H1 (cell line): ENCODE data around the gene AGAP3. TPM values are rescaled to one million over a fixed set of nuclear protein-coding genes. Genes with fewer than 3 reads are reported as not detected.

Source experiments
- CTCF ChIA-PET: fragments of 300-600 bp; sonication (Branson Sonifier 250); formaldehyde crosslinking; loops from one replicate; lab custom pipeline; 2021; ENCODE audit not compliant: partially characterized antibody; lab: Charles Lee
- POLR2A ChIA-PET: fragments of 300-600 bp; sonication (Branson Sonifier 250); formaldehyde crosslinking; loops from one replicate; lab custom pipeline; 2021; ENCODE audit warnings: inconsistent platforms; ENCODE audit not compliant: partially characterized antibody; lab: Charles Lee
- DNase-seq, 2 experiments: peaks; one replicate each; pipeline versions ENCODE4 v3.0.0 to v3.0.0-alpha.2; 2010 to 2022; ENCODE audit warnings: low spot score in 2 of 2, low read depth in 1 of 2, mixed read lengths in 1 of 2
- FAIRE-seq: peaks from 2 replicates; lab custom pipeline; 2011; peaks lifted over from hg19 to GRCh38; lab: Jason Lieb, UNC
- H2AFZ ChIP-seq: 2 replicates; pipeline ENCODE4 v1.8.1; 2012; ENCODE audit warnings: low read length, inconsistent platforms
- H2AK5ac ChIP-seq: 2 replicates; pipeline ENCODE4 v1.6.1; 2013; ENCODE audit warnings: low read depth, low read length
- H2BK120ac ChIP-seq: replicated peaks from 2 replicates; pipeline ENCODE3; 2013; ENCODE audit warnings: low read depth, low read length, inconsistent platforms
- H2BK12ac ChIP-seq: 2 replicates; pipeline ENCODE4 v1.6.1; 2013; ENCODE audit warnings: low read depth, low read length
- H2BK15ac ChIP-seq: 2 replicates; pipeline ENCODE4 v1.6.1; 2013; ENCODE audit warnings: low read length
- H2BK20ac ChIP-seq: 2 replicates; pipeline ENCODE4 v1.6.1; 2013; ENCODE audit warnings: low read length
- H2BK5ac ChIP-seq: 2 replicates; pipeline ENCODE4 v1.6.1; 2013; ENCODE audit warnings: low read depth, low read length
- H3K14ac ChIP-seq: 2 replicates; pipeline ENCODE4 v1.6.1; 2013; ENCODE audit warnings: inconsistent platforms; ENCODE audit not compliant: insufficient read length
- H3K18ac ChIP-seq: 2 replicates; pipeline ENCODE4 v1.6.1; 2013; ENCODE audit warnings: low read length; ENCODE audit errors: extremely low read depth
- H3K23ac ChIP-seq: 2 replicates; pipeline ENCODE4 v1.6.1; 2013; ENCODE audit warnings: inconsistent platforms; ENCODE audit not compliant: insufficient read length
- H3K23me2 ChIP-seq: 2 replicates; pipeline ENCODE4 v1.6.1; 2013; ENCODE audit warnings: low read depth, low read length
- H3K27ac ChIP-seq: 2 replicates; pipeline ENCODE4 v1.6.1; 2011; ENCODE audit warnings: low read depth, low read length, inconsistent platforms
- H3K27me3 ChIP-seq, 4 experiments: replicated peaks in 1 of 4; 1 replicate in 1 of 4; 2 replicates in 3 of 4; pipeline versions ENCODE4 v1.6.1 to v1.8.1; 2011 to 2013; ENCODE audit warnings: low read length in 3 of 4, mild to moderate bottlenecking in 3 of 4, inconsistent platforms in 2 of 4, mixed read lengths in 2 of 4, moderate library complexity in 1 of 4; ENCODE audit not compliant: control insufficient read depth in 3 of 4, insufficient read depth in 3 of 4; ENCODE audit errors: extremely low read depth in 1 of 4
- H3K36me3 ChIP-seq, 4 experiments: 2 replicates each; pipeline versions ENCODE4 v1.6.1 to v1.8.1; 2011 to 2013; ENCODE audit warnings: mild to moderate bottlenecking in 4 of 4, low read length in 3 of 4, moderate library complexity in 2 of 4, control low read depth in 1 of 4, inconsistent platforms in 1 of 4; ENCODE audit not compliant: insufficient read depth in 4 of 4, control insufficient read depth in 2 of 4
- H3K4ac ChIP-seq: replicated peaks from 2 replicates; pipeline ENCODE3; 2013; ENCODE audit warnings: low read length, low read depth, mixed read lengths, inconsistent platforms; ENCODE audit not compliant: insufficient read length
- H3K4me1 ChIP-seq, 4 experiments: replicated peaks in 1 of 4; 1 replicate in 1 of 4; 2 replicates in 3 of 4; pipeline versions ENCODE4 v1.6.1 to v1.8.1; 2011 to 2013; ENCODE audit warnings: low read length in 3 of 4, inconsistent platforms in 2 of 4, mixed read lengths in 1 of 4; ENCODE audit not compliant: insufficient read depth in 4 of 4, control insufficient read depth in 3 of 4
- H3K4me2 ChIP-seq, 2 experiments: 2 replicates each; pipeline versions ENCODE4 v1.6.1 to v1.8.1; 2011 to 2013; ENCODE audit warnings: low read depth in 2 of 2, low read length in 2 of 2, control low read depth in 1 of 2, inconsistent platforms in 1 of 2, mild to moderate bottlenecking in 1 of 2; ENCODE audit not compliant: insufficient read depth in 1 of 2
- H3K4me3 ChIP-seq, 4 experiments: fragments of 200-600, 300-600 bp in 1 of 4; sonication (generic), shearing (Covaris generic), sonication (Bioruptor Twin) in 1 of 4; 2 replicates each; pipeline versions ENCODE4 v1.5.1 to v1.8.1; 2011 to 2016; ENCODE audit warnings: low read length in 4 of 4, low read depth in 3 of 4, control low read depth in 2 of 4, inconsistent platforms in 2 of 4, mild to moderate bottlenecking in 2 of 4, mixed read lengths in 1 of 4, moderate library complexity in 1 of 4; ENCODE audit not compliant: insufficient read depth in 2 of 4; ENCODE audit errors: extremely low read depth in 1 of 4
- H3K56ac ChIP-seq: replicated peaks from 2 replicates; pipeline ENCODE3; 2013; ENCODE audit warnings: low read depth, mild to moderate bottlenecking, mixed read lengths, low read length, inconsistent platforms; ENCODE audit not compliant: insufficient read length
- H3K79me1 ChIP-seq: 2 replicates; pipeline ENCODE4 v1.6.1; 2013; ENCODE audit warnings: low read depth, low read length, control low read depth
- H3K79me2 ChIP-seq, 2 experiments: 2 replicates each; pipeline versions ENCODE4 v1.6.1 to v1.8.1; 2012 to 2013; ENCODE audit warnings: low read length in 2 of 2, mild to moderate bottlenecking in 2 of 2, inconsistent platforms in 1 of 2; ENCODE audit not compliant: insufficient read depth in 2 of 2, control insufficient read depth in 1 of 2
- H3K9ac ChIP-seq, 4 experiments: replicated peaks in 1 of 4; 1 replicate in 1 of 4; 2 replicates in 3 of 4; pipeline versions ENCODE4 v1.6.1 to v1.8.1; 2011 to 2013; ENCODE audit warnings: low read depth in 3 of 4, low read length in 3 of 4, control low read depth in 2 of 4, mild to moderate bottlenecking in 2 of 4, moderate library complexity in 2 of 4, inconsistent platforms in 1 of 4; ENCODE audit errors: extremely low read depth in 1 of 4
- H3K9me3 ChIP-seq, 2 experiments: 2 replicates each; pipeline versions ENCODE4 v1.6.1 to v1.8.1; 2012 to 2013; ENCODE audit warnings: mild to moderate bottlenecking in 2 of 2, moderate library complexity in 2 of 2, control low read depth in 1 of 2, inconsistent platforms in 1 of 2, low read depth in 1 of 2, low read length in 1 of 2, mixed read lengths in 1 of 2; ENCODE audit not compliant: insufficient read depth in 2 of 2
- H4K20me1 ChIP-seq, 2 experiments: replicated peaks in 1 of 2; 2 replicates each; pipeline versions ENCODE3 to v1.8.1; 2011 to 2013; ENCODE audit warnings: inconsistent platforms in 2 of 2, low read length in 2 of 2, mild to moderate bottlenecking in 1 of 2; ENCODE audit not compliant: insufficient read depth in 2 of 2, control insufficient read depth in 1 of 2
- H4K5ac ChIP-seq: 2 replicates; pipeline ENCODE4 v1.6.1; 2013; ENCODE audit warnings: low read length, low read depth, mixed read lengths, inconsistent platforms; ENCODE audit not compliant: insufficient read length
- H4K8ac ChIP-seq: 2 replicates; pipeline ENCODE4 v1.8.0; 2013; ENCODE audit warnings: mild to moderate bottlenecking, moderate library complexity, low read length, inconsistent platforms; ENCODE audit not compliant: insufficient read depth; ENCODE audit errors: extremely low read depth
- H4K91ac ChIP-seq: replicated peaks from 2 replicates; pipeline ENCODE3; 2013; ENCODE audit warnings: low read length, mixed read lengths, inconsistent platforms; ENCODE audit not compliant: insufficient read length
- BACH1 ChIP-seq: IDR thresholded peaks from 2 replicates; pipeline ENCODE4 v1.6.1; 2012; ENCODE audit warnings: low read length, improper control_type of control experiment
- BCL11A ChIP-seq, 2 experiments: IDR thresholded peaks; one replicate each; pipeline ENCODE4 v1.6.1; 2011; ENCODE audit warnings: low read depth in 2 of 2, low read length in 2 of 2, mild to moderate bottlenecking in 2 of 2
- CTBP2 ChIP-seq: IDR thresholded peaks from 2 replicates; pipeline ENCODE4 v1.7.0; 2011; ENCODE audit warnings: borderline replicate concordance, mild to moderate bottlenecking, moderate library complexity, mixed read lengths, low read length; ENCODE audit not compliant: insufficient read depth, insufficient read length
- FOSL1 ChIP-seq: IDR thresholded peaks from 2 replicates; pipeline ENCODE4 v1.6.1; 2011; ENCODE audit warnings: mild to moderate bottlenecking, low read depth, low read length, moderate library complexity; ENCODE audit not compliant: insufficient read depth
- KDM4A ChIP-seq: IDR thresholded peaks from one replicate; pipeline ENCODE4 v1.7.1; 2012; ENCODE audit warnings: low read depth, mild to moderate bottlenecking, moderate library complexity, low read length, inconsistent platforms; ENCODE audit not compliant: severe bottlenecking
- RBBP5 ChIP-seq: IDR thresholded peaks from 2 replicates; pipeline ENCODE4 v1.7.1; 2012; ENCODE audit warnings: low read depth, mild to moderate bottlenecking, inconsistent platforms, low read length, moderate library complexity, borderline replicate concordance
- RFX5 ChIP-seq: IDR thresholded peaks from 2 replicates; pipeline ENCODE4 v1.6.1; 2011; ENCODE audit warnings: low read depth, low read length, improper control_type of control experiment, borderline replicate concordance
- RNF2 ChIP-seq: fragments of 200-900, 300-1000 bp; sonication (generic); IDR thresholded peaks from 2 replicates; pipeline ENCODE4 v1.7.1; 2016; ENCODE audit warnings: borderline replicate concordance, low read depth, mild to moderate bottlenecking, antibody characterized with exemption, low read length; ENCODE audit not compliant: poor library complexity, severe bottlenecking; ENCODE audit errors: missing control alignments
- SP1 ChIP-seq: IDR thresholded peaks from 2 replicates; pipeline ENCODE4 v1.6.1; 2011; ENCODE audit warnings: low read depth, low read length
- WGBS, 2 experiments: shearing (Covaris generic) in 1 of 2; methylation state at CpG; one replicate each; pipeline versions ENCODE4 v1.1.6 to v1.1.7; 2013 to 2015; ENCODE audit warnings: low lambda C conversion rate in 2 of 2, mixed read lengths in 2 of 2, inconsistent platforms in 1 of 2, low coverage in 1 of 2, missing lambda C conversion rate in 1 of 2; ENCODE audit not compliant: insufficient replicate concordance in 2 of 2, insufficient coverage in 1 of 2, insufficient read length in 1 of 2; ENCODE audit errors: extremely low coverage in 1 of 2, missing lambda C conversion rate in 1 of 2; 5-methylcytosine and 5-hydroxymethylcytosine counted together
- polyA plus RNA-seq, 7 experiments: library from polyadenylated mRNA; depleted of rRNA in 3 of 7; stranded (reverse) in 5 of 7; unstranded in 2 of 7; fragments of >200 nt in 5 of 7; fragments of 200-250 nt in 2 of 7; gene quantifications; 1 replicate in 5 of 7; 2 replicates in 1 of 7; 4 replicates in 1 of 7; pipeline versions ENCODE4 v1.2.1 to v1.2.3, GENCODE V29; 2011 to 2013; ENCODE audit warnings: missing spikeins in 2 of 7, mixed read lengths in 2 of 7
- total RNA-seq: library from RNA; stranded (reverse); fragmentation: NEBNext Ultra II Directional; extraction: Animal tissue kit (Norgen Biotek cat#: 25700); gene quantifications from 2 replicates; pipeline ENCODE4 v1.2.1, GENCODE V29; 2021
- TF ChIP-seq, protein P1 (sequence below): IDR thresholded peaks from 2 replicates; pipeline ENCODE4 v1.6.1; 2011; ENCODE audit warnings: low read length, improper control_type of control experiment

AGAP3 gene
- total and polyA plus RNA-seq, 2 of the 8 experiments (the other 6 are each of a cell fraction or from before 2014, with no cell fraction given): 66.4 to 120 TPM

DNA sequence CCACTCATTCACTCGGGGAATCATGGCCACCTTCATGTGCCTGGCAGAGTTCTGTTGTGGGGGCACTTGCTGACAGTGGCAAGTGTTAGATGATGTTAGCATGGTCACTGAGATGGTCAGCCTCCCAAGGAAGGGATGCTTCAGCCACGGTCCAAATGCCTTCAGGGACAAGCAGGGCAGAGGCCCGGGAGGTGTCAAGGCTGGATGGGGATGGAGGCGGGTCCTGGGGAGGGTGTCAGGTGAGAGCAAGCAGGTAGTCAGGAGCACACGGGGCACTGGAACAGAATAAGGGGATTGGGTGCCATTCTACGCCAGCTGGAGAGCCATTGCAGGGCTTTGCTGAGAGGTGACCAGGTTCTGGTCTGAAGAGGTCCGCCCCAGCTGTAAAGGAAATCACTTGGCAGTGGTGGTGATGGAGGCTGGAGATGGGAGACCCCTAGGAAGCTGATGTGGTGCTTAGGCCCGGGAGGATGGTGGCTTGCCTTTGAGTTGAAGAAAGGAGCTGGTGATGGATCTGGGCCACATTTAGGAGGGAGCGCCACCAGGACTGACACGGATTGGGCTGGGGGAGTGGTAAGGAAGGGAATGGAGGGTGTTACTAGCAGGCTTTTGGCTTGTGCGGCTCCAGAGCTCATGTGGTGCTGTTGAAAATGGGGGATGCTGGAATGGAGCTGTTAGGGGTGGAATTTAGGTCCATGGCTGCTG, 24.1 kb downstream of the AGAP3 start:
- Histone ChIP-seq H3K36me3 (no peaks in the 10 kb centered on the region), H3K14ac (no peak overlapping the region), H3K79me2 (peaks cover 0 to 12% of the 10 kb centered on the region in 2 experiments; a peak in 2 of 4 replicates), H3K9ac (no peak overlapping the region), H3K9me3 (no peaks in the 10 kb centered on the region), H3K18ac (no peak overlapping the region; the same call in 1 of the 2 replicates), H3K4me3 (no peak overlapping the region), H4K5ac (no peak overlapping the region), H4K20me1 (peaks cover 31 to 43% of the 10 kb centered on the region in 2 experiments), H3K79me1 (peaks cover 3% of the 10 kb centered on the region; the same call in 1 of the 2 replicates), H3K23me2 (peaks cover 5% of the 10 kb centered on the region), H2AFZ (no peak overlapping the region), H3K27me3 (peaks cover 0 to 6% (median 3%) of the 10 kb centered on the region in 4 experiments; a peak in 3 of 7 replicates), H3K4me1 (peaks cover 0 to 15% (median 11%) of the 10 kb centered on the region in 4 experiments; a peak in 6 of 7 replicates), H2BK5ac (no peak overlapping the region), H2BK120ac (no peak overlapping the region), H4K8ac (peak overlapping the region; percentile 62; the same call in 1 of the 2 replicates), H3K4me2 (no peak overlapping the region), H2AK5ac (no peak overlapping the region), H3K4ac (no peak overlapping the region), H2BK15ac (peak overlapping the region; percentile 2; the same call in 1 of the 2 replicates), H3K23ac (no peak overlapping the region), H4K91ac (no peak overlapping the region), H2BK12ac (peak overlapping the region; percentile 6; the same call in 1 of the 2 replicates), H3K27ac (no peak overlapping the region), H2BK20ac (no peak overlapping the region), H3K56ac (no peak overlapping the region)
- ChIA-PET CTCF (interaction anchor here (0.8 to 22.4 kb wide), 40 partner anchors 9 to 169 kb away, joined by 3 to 448 read pairs (median 6); partner anchors contain the start of genes ABCB8, AGAP3, ASIC3 and ATG9B), POLR2A (interaction anchor here (0.6 to 4.3 kb wide), 9 partner anchors 10 to 97 kb away, joined by 3 to 26 read pairs (median 3); partner anchors contain the start of genes ABCB8 and AGAP3)
- no peak for DNase-seq
- no peak for FAIRE-seq
- WGBS, 2 experiments: 79% methylated on average over 11 of the region's 11 CpGs; no CpG with 5 or more reads in 1 of the 2 experiments
- TF ChIP-seq SP1 (no peak), BACH1 (no peak), BCL11A (IDR thresholded peaks at IDR 0.05; ENCODE audit: low read depth in 2 of 2, low read length in 2 of 2) (no peak), KDM4A (no peak), FOSL1 (no peak), CTBP2 (no peak), RBBP5 (no peak), RFX5 (no peak), RNF2 (no peak)
- TF ChIP-seq, protein P1, sequence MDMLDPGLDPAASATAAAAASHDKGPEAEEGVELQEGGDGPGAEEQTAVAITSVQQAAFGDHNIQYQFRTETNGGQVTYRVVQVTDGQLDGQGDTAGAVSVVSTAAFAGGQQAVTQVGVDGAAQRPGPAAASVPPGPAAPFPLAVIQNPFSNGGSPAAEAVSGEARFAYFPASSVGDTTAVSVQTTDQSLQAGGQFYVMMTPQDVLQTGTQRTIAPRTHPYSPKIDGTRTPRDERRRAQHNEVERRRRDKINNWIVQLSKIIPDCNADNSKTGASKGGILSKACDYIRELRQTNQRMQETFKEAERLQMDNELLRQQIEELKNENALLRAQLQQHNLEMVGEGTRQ: no peak
